Neural crest cell (in vitro differentiated cells): ENCODE data around the gene SPACA4. TPM values are rescaled to one million over a fixed set of nuclear protein-coding genes. Genes with fewer than 3 reads are reported as not detected.
"Not testable (repeated sequence)": the region's sequence is repeated elsewhere in the genome, so short reads cannot be mapped to it uniquely, and the experiment has no call there.

ENCODE experiments used
- DNase-seq: peaks from one replicate; pipeline ENCODE4 v3.0.0; 2021; ENCODE audit warnings: low read depth, mixed read lengths, low spot score
- H3K27ac Mint-ChIP-seq: one replicate; pipeline ENCODE4 v1.8.0; 2021; ENCODE audit warnings: mild to moderate bottlenecking, mixed read lengths; ENCODE audit not compliant: unreplicated experiment
- H3K27me3 Mint-ChIP-seq: 2 replicates; pipeline ENCODE4 v1.8.0; 2021; ENCODE audit warnings: low read depth, mild to moderate bottlenecking, mixed read lengths
- H3K36me3 Mint-ChIP-seq: 2 replicates; pipeline ENCODE4 v1.8.0; 2021; ENCODE audit warnings: low read depth, mild to moderate bottlenecking, mixed read lengths
- H3K4me1 Mint-ChIP-seq: 2 replicates; pipeline ENCODE4 v1.8.0; 2021; ENCODE audit warnings: mixed read lengths
- H3K4me3 Mint-ChIP-seq: one replicate; pipeline ENCODE4 v1.8.0; 2021; ENCODE audit warnings: mild to moderate bottlenecking, mixed read lengths
- H3K9me3 Mint-ChIP-seq: 2 replicates; pipeline ENCODE4 v1.8.0; 2021; ENCODE audit warnings: mixed read lengths
- total RNA-seq: library from RNA; stranded (reverse); gene quantifications from 2 replicates; pipeline ENCODE4 v1.2.1, GENCODE V29; 2021
- TF ChIP-seq, protein P1 (sequence below): fragments of 200-600 bp; sonication (generic); conservative IDR thresholded peaks from 2 replicates; pipeline ENCODE4 v1.5.0; 2021; ENCODE audit warnings: antibody characterized with exemption, mild to moderate bottlenecking

The SPACA4 gene
- total RNA-seq, 1 donor from 2014 or later = not detected

DNA sequence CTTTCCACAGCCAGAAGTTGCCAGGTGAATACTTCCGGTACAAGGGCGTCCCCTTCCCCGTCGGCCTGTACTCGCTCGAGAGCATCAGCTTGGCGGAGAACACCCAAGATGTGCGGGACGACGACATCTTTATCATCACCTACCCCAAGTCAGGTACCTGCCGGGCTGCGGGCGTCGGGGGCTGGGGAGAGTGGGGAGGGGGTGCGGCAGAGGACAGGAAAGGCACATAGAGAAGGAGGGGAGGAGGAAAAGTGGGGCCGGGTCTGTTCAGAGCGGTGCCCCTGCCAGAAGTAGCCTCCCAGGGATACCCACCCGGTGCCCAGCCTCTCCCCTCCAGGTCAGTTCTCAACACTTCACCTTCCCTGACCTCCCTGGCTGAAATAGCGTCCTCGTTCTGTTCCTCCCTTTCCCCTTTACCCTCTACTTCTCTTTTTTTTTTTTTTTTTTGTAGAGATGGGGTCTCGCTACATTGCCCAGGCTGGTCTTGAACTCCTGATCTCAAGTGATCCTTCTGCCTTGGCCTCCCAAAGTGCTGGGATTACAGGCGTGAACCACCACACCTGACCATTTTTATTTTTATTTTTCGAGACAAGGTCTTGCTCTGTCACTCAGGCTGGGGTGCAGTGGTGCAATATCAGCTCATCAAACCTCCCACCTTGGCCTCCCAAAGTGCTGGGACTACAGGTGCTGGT lies 30.5 kb upstream of the SPACA4 start:
- H3K9me3 Mint-ChIP-seq = no peaks in the 10 kb centered on the region
- H3K36me3 Mint-ChIP-seq = no peaks in the 10 kb centered on the region

DNA sequence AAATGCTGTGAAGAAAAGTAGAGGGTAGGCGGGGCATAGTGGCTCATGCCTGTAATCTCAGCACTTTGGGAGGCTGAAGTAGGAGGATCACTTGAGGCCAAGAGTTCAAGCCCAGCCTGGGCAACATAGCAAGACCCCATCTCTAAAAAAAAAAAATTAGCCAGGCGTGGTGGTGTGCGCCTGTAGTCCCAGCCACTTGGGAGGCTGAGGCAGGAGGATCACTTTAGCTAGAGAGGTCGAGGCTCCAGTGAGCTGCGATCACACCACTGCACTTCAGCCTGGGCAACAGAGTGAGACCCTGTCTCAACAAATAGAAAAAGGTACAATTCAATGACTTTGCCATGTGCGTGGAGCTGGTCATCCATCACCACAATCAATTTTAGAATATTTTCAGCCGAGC lies 28.6 kb upstream of the SPACA4 start:
- not testable (repeated sequence) for DNase-seq, H3K36me3 Mint-ChIP-seq, H3K4me3 Mint-ChIP-seq, H3K27ac Mint-ChIP-seq, H3K9me3 Mint-ChIP-seq, H3K4me1 Mint-ChIP-seq, H3K27me3 Mint-ChIP-seq

More for the DNA sequence above, 30.5 kb upstream of the SPACA4 start:
- no peaks in the 10 kb centered on the region for H3K4me1 Mint-ChIP-seq
- no peak for DNase-seq
- H3K27ac Mint-ChIP-seq = no peak overlapping the region
- peaks cover 2% of the 10 kb centered on the region for H3K27me3 Mint-ChIP-seq
- TF ChIP-seq, protein P1, sequence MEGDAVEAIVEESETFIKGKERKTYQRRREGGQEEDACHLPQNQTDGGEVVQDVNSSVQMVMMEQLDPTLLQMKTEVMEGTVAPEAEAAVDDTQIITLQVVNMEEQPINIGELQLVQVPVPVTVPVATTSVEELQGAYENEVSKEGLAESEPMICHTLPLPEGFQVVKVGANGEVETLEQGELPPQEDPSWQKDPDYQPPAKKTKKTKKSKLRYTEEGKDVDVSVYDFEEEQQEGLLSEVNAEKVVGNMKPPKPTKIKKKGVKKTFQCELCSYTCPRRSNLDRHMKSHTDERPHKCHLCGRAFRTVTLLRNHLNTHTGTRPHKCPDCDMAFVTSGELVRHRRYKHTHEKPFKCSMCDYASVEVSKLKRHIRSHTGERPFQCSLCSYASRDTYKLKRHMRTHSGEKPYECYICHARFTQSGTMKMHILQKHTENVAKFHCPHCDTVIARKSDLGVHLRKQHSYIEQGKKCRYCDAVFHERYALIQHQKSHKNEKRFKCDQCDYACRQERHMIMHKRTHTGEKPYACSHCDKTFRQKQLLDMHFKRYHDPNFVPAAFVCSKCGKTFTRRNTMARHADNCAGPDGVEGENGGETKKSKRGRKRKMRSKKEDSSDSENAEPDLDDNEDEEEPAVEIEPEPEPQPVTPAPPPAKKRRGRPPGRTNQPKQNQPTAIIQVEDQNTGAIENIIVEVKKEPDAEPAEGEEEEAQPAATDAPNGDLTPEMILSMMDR = no peak
- no peak overlapping the region for H3K4me3 Mint-ChIP-seq

DNA sequence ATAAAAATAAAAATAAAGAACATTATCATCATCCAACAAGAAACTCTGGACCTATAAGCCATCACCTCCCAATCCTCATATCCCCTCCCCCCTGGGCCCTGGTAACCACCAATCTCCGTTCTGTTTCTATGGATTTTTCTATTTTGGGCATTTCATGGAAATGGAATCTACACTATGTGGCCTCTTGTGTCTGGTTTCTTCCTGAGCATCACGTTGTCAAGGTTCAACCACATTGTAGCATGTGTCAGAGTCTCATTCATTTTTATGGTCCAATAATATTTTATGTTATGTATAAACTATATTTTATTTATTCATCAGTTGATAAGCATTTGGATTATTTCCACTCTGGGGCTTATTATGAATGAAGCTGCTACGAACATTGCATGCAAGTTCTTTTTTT lies 27.7 kb upstream of the SPACA4 start:
- H3K27me3 Mint-ChIP-seq = no peaks in the 10 kb centered on the region
- H3K4me1 Mint-ChIP-seq = no peaks in the 10 kb centered on the region
- no peak for DNase-seq
- H3K9me3 Mint-ChIP-seq = no peaks in the 10 kb centered on the region
- no peaks in the 10 kb centered on the region for H3K36me3 Mint-ChIP-seq
- H3K4me3 Mint-ChIP-seq = no peak overlapping the region
- TF ChIP-seq, protein P1 = no peak
- H3K27ac Mint-ChIP-seq = no peak overlapping the region

DNA sequence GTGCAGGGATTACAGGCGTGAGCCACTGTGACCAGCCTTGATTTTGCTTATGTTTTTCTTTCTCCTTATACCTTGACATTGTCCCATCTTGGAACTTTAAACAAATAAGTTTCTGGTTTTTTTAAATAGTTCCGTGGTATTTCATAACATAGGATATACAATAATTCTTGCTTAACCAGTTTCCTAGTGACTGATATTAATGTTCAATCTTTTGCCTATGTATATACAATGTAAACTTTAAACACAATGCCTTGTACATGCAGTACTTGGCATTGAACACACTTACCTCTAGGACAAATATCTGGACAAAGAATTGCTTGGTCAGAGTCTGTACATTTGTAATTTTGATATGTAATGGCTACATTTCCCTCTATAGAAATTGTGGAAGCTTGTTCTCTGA lies 24.4 kb upstream of the SPACA4 start:
- DNase-seq = no peak
- H3K27me3 Mint-ChIP-seq = peaks cover 17% of the 10 kb centered on the region
- peaks cover 4% of the 10 kb centered on the region for H3K4me1 Mint-ChIP-seq
- no peaks in the 10 kb centered on the region for H3K36me3 Mint-ChIP-seq
- H3K4me3 Mint-ChIP-seq = no peak overlapping the region
- TF ChIP-seq, protein P1 = no peak
- no peak overlapping the region for H3K27ac Mint-ChIP-seq
- H3K9me3 Mint-ChIP-seq = no peaks in the 10 kb centered on the region

DNA sequence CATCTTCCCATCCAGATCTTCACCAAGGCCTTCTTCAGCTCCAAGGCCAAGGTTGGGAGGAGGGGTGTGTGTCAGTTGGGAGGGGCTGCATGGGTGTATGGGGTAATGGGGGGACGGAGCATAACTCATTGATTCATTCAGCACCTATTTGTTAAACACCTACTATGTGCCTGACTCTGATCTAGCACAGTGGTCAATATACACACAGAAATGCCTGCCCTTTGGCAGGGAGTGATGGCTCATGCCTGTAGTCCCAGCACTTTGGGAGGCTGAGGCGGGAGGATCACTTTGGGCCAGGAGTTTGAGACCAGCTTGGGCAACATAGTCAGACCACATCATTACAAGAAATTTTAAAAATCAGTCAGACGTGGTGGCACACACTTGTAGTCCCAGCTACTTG lies 19.2 kb upstream of the SPACA4 start:
- H3K4me1 Mint-ChIP-seq = peaks cover 13% of the 10 kb centered on the region
- no peak overlapping the region for H3K4me3 Mint-ChIP-seq
- H3K27ac Mint-ChIP-seq = no peak overlapping the region
- TF ChIP-seq, protein P1 = no peak
- DNase-seq = no peak
- peaks cover 41% of the 10 kb centered on the region for H3K27me3 Mint-ChIP-seq
- no peaks in the 10 kb centered on the region for H3K9me3 Mint-ChIP-seq
- H3K36me3 Mint-ChIP-seq = no peaks in the 10 kb centered on the region

DNA sequence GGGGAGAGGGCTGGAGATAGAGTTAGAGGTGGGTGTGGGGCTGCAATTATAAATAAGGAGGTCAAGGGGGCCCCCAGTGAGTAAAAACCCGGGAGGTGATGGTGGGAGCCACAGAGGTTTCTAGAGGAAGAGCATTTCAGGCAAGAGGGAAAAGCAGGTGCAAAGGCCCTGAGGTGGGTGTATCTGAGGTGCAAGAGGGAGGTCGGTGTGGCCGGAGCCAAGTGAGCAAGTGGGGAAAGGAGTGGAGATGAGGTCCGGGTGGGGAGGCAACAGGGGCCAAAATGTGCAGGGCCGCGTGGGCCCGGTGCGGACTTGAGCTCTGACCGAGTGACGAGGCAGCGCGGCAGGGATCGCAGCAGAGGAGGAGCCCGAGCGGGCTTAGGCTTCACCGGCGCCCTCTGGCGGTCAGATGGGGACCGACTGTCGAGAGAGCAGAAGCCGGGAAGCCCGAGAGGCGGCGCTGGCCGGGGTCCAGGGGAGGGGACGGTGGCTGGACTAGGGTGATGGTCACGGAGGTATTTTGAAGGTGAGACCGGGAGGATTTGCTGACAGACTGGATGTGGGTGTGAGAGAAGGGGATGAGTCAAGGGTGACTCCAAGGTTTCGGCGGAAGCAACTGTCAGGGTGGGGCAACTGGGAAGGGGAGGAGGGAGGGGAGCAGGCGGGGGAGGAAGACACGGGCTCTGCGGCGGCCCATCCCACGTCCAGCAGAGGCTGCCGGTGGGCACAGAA lies 17.7 kb upstream of the SPACA4 start:
- no peaks in the 10 kb centered on the region for H3K36me3 Mint-ChIP-seq
- TF ChIP-seq, protein P1 = peak; percentile 97
- H3K27me3 Mint-ChIP-seq = peaks cover 41% of the 10 kb centered on the region
- peaks cover 13% of the 10 kb centered on the region for H3K4me1 Mint-ChIP-seq
- H3K9me3 Mint-ChIP-seq = no peaks in the 10 kb centered on the region
- H3K27ac Mint-ChIP-seq = no peak overlapping the region
- H3K4me3 Mint-ChIP-seq = peak overlapping the region; percentile 64
- peak; percentile 98 for DNase-seq
